HL-60 (cell line): Measurements from ENCODE around the gene PCSK7.

Source experiments
- DNase-seq, 2 experiments: peaks; one replicate each; pipeline ENCODE4 v3.0.0-alpha.2; 2010 to 2020; ENCODE audit warnings: low read depth in 1 of 2, low spot score in 1 of 2
- H3K27ac ChIP-seq: fragments of 250-450 bp; sonication (Bioruptor Pico); replicated peaks from 2 replicates; pipeline ENCODE4 v1.5.1; 2020; ENCODE audit warnings: mild to moderate bottlenecking, moderate library complexity
- H3K27me3 ChIP-seq: fragments of 250-450 bp; sonication (Bioruptor Pico); 2 replicates; pipeline ENCODE4 v1.5.1; 2021; ENCODE audit warnings: mild to moderate bottlenecking, moderate library complexity; ENCODE audit not compliant: insufficient read depth, poor library complexity, severe bottlenecking
- H3K4me3 ChIP-seq: replicated peaks from 2 replicates; pipeline ENCODE4 v1.5.1; 2011; ENCODE audit warnings: mild to moderate bottlenecking, control low read depth, low read length; ENCODE audit not compliant: insufficient read depth
- CTCF ChIP-seq: IDR thresholded peaks from one replicate; pipeline ENCODE4 v1.5.1; 2011; ENCODE audit warnings: low read length, control low read depth, inconsistent platforms; ENCODE audit not compliant: insufficient read depth
- GABPA ChIP-seq: IDR thresholded peaks from 2 replicates; pipeline ENCODE4 v1.6.1; 2012; ENCODE audit warnings: low read depth
- POLR2AphosphoS5 ChIP-seq: IDR thresholded peaks from 2 replicates; pipeline ENCODE4 v1.6.1; 2012; ENCODE audit warnings: low read depth
- REST ChIP-seq: IDR thresholded peaks from 2 replicates; pipeline ENCODE4 v1.6.1; 2012; ENCODE audit warnings: low read depth; ENCODE audit not compliant: insufficient replicate concordance
- SPI1 ChIP-seq: IDR thresholded peaks from 2 replicates; pipeline ENCODE4 v1.6.1; 2012; ENCODE audit warnings: low read depth, mild to moderate bottlenecking, borderline replicate concordance

The PCSK7 gene

GRCh38 chr11:117179048-117179999, 52.5 kb downstream of the PCSK7 start:
- H3K27ac ChIP-seq: peak overlapping the region; percentile 20; the same call in 1 of the 2 replicates
- peak in 1 of 2 experiments; percentile 32 for DNase-seq

GRCh38 chr11:117178210-117179034, 53.5 kb downstream of the PCSK7 start, which contains the start of gene SIDT2:
TSS of gene SIDT2 (plus strand) at chr11:117178743. CDS start at chr11:117179264, 521 bp downstream.
- peak within 1 kb of the TSS; percentile 53 for H3K27ac ChIP-seq
- no peaks in the 10 kb centered on the region for H3K27me3 ChIP-seq
- H3K4me3 ChIP-seq: peak within 1 kb of the TSS; percentile 65
- peak; percentile 71 to 87 for DNase-seq
- TF ChIP-seq POLR2AphosphoS5: 0 out of 2 replicates have a peak, but pooled peaks have one; percentile 20
- TF ChIP-seq GABPA: no peak

More at GRCh38 chr11:117179048-117179999, 52.5 kb downstream of the PCSK7 start:
- no peak for TF ChIP-seq REST
- TF ChIP-seq GABPA: no peak
- no peak for TF ChIP-seq SPI1
- TF ChIP-seq POLR2AphosphoS5: no peak
- no peak for TF ChIP-seq CTCF
- H3K4me3 ChIP-seq: peak overlapping the region; percentile 65
- H3K27me3 ChIP-seq: no peaks in the 10 kb centered on the region

GRCh38 chr11:117177534-117178209, 54.2 kb downstream of the PCSK7 start:
- no peak for TF ChIP-seq GABPA
- Histone ChIP-seq H3K27ac (peak overlapping the region; percentile 53; the same call in 1 of the 2 replicates), H3K27me3 (no peaks in the 10 kb centered on the region), H3K4me3 (peak overlapping the region; percentile 65; the same call in 1 of the 2 replicates)
- no peak for DNase-seq

- H3K4me3 ChIP-seq: no peak overlapping the region
- DNase-seq: no peak
- no peaks in the 10 kb centered on the region for H3K27me3 ChIP-seq
- TF ChIP-seq REST: no peak
- TF ChIP-seq SPI1: no peak
- TF ChIP-seq GABPA: no peak
- no peak for TF ChIP-seq POLR2AphosphoS5
- no peak for TF ChIP-seq CTCF
- no peak overlapping the region for H3K27ac ChIP-seq
Observed at GRCh38 chr11:117176186-117176585, 55.7 kb downstream of the PCSK7 start.
